IMR-90 (cell line): Measurements from ENCODE around the gene SOCS3. TPM values are rescaled to one million over a fixed set of nuclear protein-coding genes. Genes with fewer than 3 reads are reported as not detected.

Source experiments
- ATAC-seq: fragments of 200-7000 bp; cut with Tn5 transposase; 2 replicates; pipeline ENCODE4 v1.9.1; 2020; ENCODE audit warnings: low read depth, mild to moderate bottlenecking, moderate library complexity
- BruUV-seq: library from RNA; stranded (reverse); fragments of 400-500 nt; replicated peaks from 2 replicates; lab custom pipeline; 2021; lab: Mats Ljungman, UMichigan
- CTCF ChIA-PET: fragments of 300-600 bp; formaldehyde crosslinking; extraction: SDS; loops from one replicate; lab custom pipeline; 2021; ENCODE audit warnings: antibody characterized with exemption; lab: Yijun Ruan, JAX
- POLR2A ChIA-PET: fragments of 300-600 bp; sonication (Branson Sonifier 250); formaldehyde crosslinking; loops from one replicate; lab custom pipeline; 2022; ENCODE audit warnings: antibody characterized with exemption; ENCODE audit not compliant: unreplicated experiment; lab: Charles Lee
- DNase-seq: peaks from one replicate; pipeline ENCODE4 v3.0.0; 2013
- H2AFZ ChIP-seq: replicated peaks from 2 replicates; pipeline ENCODE3; 2013; ENCODE audit warnings: low read length, mild to moderate bottlenecking; ENCODE audit not compliant: poor library complexity
- H2AK5ac ChIP-seq: 2 replicates; pipeline ENCODE4 v1.6.1; 2013; ENCODE audit warnings: low read depth, low read length, inconsistent platforms
- H2AK9ac ChIP-seq: replicated peaks from 2 replicates; pipeline ENCODE3; 2013; ENCODE audit warnings: mild to moderate bottlenecking, low read depth, low read length, moderate library complexity; ENCODE audit not compliant: poor library complexity
- H2BK120ac ChIP-seq: 2 replicates; pipeline ENCODE4 v1.6.1; 2013; ENCODE audit warnings: low read depth, low read length, inconsistent platforms
- H2BK15ac ChIP-seq: 3 replicates; pipeline ENCODE4 v1.6.1; 2013; ENCODE audit warnings: low read depth, low read length, inconsistent platforms
- H2BK20ac ChIP-seq: 2 replicates; pipeline ENCODE4 v1.6.1; 2013; ENCODE audit warnings: low read depth, mild to moderate bottlenecking, inconsistent platforms, low read length, moderate library complexity
- H2BK5ac ChIP-seq: 2 replicates; pipeline ENCODE4 v1.6.1; 2013; ENCODE audit warnings: mild to moderate bottlenecking, low read depth, low read length, inconsistent platforms; ENCODE audit not compliant: poor library complexity, severe bottlenecking
- H3K14ac ChIP-seq: replicated peaks from 2 replicates; pipeline ENCODE4 v1.6.1; 2013; ENCODE audit warnings: low read depth, low read length, inconsistent platforms
- H3K18ac ChIP-seq: 2 replicates; pipeline ENCODE4 v1.6.1; 2013; ENCODE audit warnings: low read depth, low read length, control low read depth
- H3K23ac ChIP-seq: 2 replicates; pipeline ENCODE4 v1.6.1; 2013; ENCODE audit warnings: low read depth, low read length, inconsistent platforms
- H3K27ac ChIP-seq: 2 replicates; pipeline ENCODE4 v1.5.1; 2013; ENCODE audit warnings: mild to moderate bottlenecking, control low read depth, low read length; ENCODE audit not compliant: insufficient read depth
- H3K27me3 ChIP-seq: 2 replicates; pipeline ENCODE4 v1.6.1; 2013; ENCODE audit warnings: low read length; ENCODE audit not compliant: control insufficient read depth, insufficient read depth
- H3K36me3 ChIP-seq: 2 replicates; pipeline ENCODE4 v1.6.1; 2013; ENCODE audit warnings: low read length, mixed read lengths; ENCODE audit not compliant: control insufficient read depth, insufficient read depth
- H3K4ac ChIP-seq: 2 replicates; pipeline ENCODE4 v1.6.1; 2013; ENCODE audit warnings: low read depth, low read length, inconsistent platforms
- H3K4me1 ChIP-seq: 2 replicates; pipeline ENCODE4 v1.6.1; 2013; ENCODE audit warnings: low read length, mixed read lengths; ENCODE audit not compliant: control insufficient read depth, insufficient read depth
- H3K4me2 ChIP-seq: 2 replicates; pipeline ENCODE4 v1.6.1; 2013; ENCODE audit warnings: low read depth, mild to moderate bottlenecking, control low read depth, low read length, moderate library complexity
- H3K4me3 ChIP-seq: 2 replicates; pipeline ENCODE4 v1.5.1; 2013; ENCODE audit warnings: low read depth, mild to moderate bottlenecking, control low read depth, low read length, moderate library complexity; ENCODE audit not compliant: insufficient read depth
- H3K56ac ChIP-seq: 2 replicates; pipeline ENCODE4 v1.6.1; 2013; ENCODE audit warnings: low read length, inconsistent platforms; ENCODE audit not compliant: insufficient read depth; ENCODE audit errors: extremely low read depth
- H3K79me1 ChIP-seq, 2 experiments: 2 replicates each; pipeline ENCODE4 v1.6.1; 2013; ENCODE audit warnings: low read length in 2 of 2, inconsistent platforms in 1 of 2, low read depth in 1 of 2
- H3K9ac ChIP-seq: 2 replicates; pipeline ENCODE4 v1.6.1; 2013; ENCODE audit warnings: low read depth, low read length, control low read depth
- H3K9me1 ChIP-seq: 2 replicates; pipeline ENCODE4 v1.6.1; 2013; ENCODE audit warnings: low read length, inconsistent platforms; ENCODE audit not compliant: insufficient read depth
- H3K9me3 ChIP-seq: 2 replicates; pipeline ENCODE4 v1.6.1; 2013; ENCODE audit warnings: low read length; ENCODE audit not compliant: control insufficient read depth, insufficient read depth
- H4K20me1 ChIP-seq: 2 replicates; pipeline ENCODE4 v1.6.1; 2013; ENCODE audit warnings: low read length, inconsistent platforms; ENCODE audit not compliant: insufficient read depth
- H4K5ac ChIP-seq: 2 replicates; pipeline ENCODE4 v1.6.1; 2013; ENCODE audit warnings: mild to moderate bottlenecking, low read depth, low read length, control low read depth
- H4K8ac ChIP-seq, 2 experiments: 2 replicates each; pipeline ENCODE4 v1.6.1; 2013; ENCODE audit warnings: low read depth in 2 of 2, low read length in 2 of 2, control low read depth in 1 of 2, inconsistent platforms in 1 of 2
- H4K91ac ChIP-seq: 2 replicates; pipeline ENCODE4 v1.6.1; 2013; ENCODE audit warnings: low read depth, low read length, inconsistent platforms; ENCODE audit not compliant: insufficient read depth
- BHLHE40 ChIP-seq: fragments of 150-350 bp; IDR thresholded peaks from 2 replicates; pipeline ENCODE4 v1.6.1; 2016; ENCODE audit warnings: mild to moderate bottlenecking, low read depth, low read length
- CEBPB ChIP-seq: IDR thresholded peaks from 2 replicates; pipeline ENCODE4 v1.6.1; 2012; ENCODE audit warnings: low read depth, low read length, improper control_type of control experiment
- CHD1 ChIP-seq: IDR thresholded peaks from 2 replicates; pipeline ENCODE4 v1.6.1; 2012; ENCODE audit warnings: low read depth, low read length, improper control_type of control experiment
- CTCF ChIP-seq: conservative IDR thresholded peaks from 2 replicates; pipeline ENCODE4 v1.5.1; 2012; ENCODE audit warnings: mild to moderate bottlenecking, low read depth, low read length, improper control_type of control experiment
- ELK1 ChIP-seq: fragments of 150-350 bp; IDR thresholded peaks from 2 replicates; pipeline ENCODE4 v1.6.1; 2016; ENCODE audit warnings: low read depth, mild to moderate bottlenecking, low read length, moderate library complexity, borderline replicate concordance
- FOS ChIP-seq: fragments of 150-350 bp; IDR thresholded peaks from 2 replicates; pipeline ENCODE4 v1.6.1; 2016; ENCODE audit warnings: low read depth, low read length
- MAZ ChIP-seq: IDR thresholded peaks from 2 replicates; pipeline ENCODE4 v1.6.1; 2012; ENCODE audit warnings: low read depth, mild to moderate bottlenecking, low read length, improper control_type of control experiment, moderate library complexity, borderline replicate concordance
- MXI1 ChIP-seq: IDR thresholded peaks from 2 replicates; pipeline ENCODE4 v1.6.1; 2012; ENCODE audit warnings: low read depth, mild to moderate bottlenecking, low read length, moderate library complexity, borderline replicate concordance
- NFE2L2 ChIP-seq: fragments of 150-350 bp; IDR thresholded peaks from 2 replicates; pipeline ENCODE4 v1.6.1; 2016; ENCODE audit warnings: low read depth, mild to moderate bottlenecking, low read length
- POLR2A ChIP-seq: IDR thresholded peaks from 2 replicates; pipeline ENCODE4 v1.6.1; 2012; ENCODE audit warnings: mild to moderate bottlenecking, low read depth, low read length
- RAD21 ChIP-seq: IDR thresholded peaks from 2 replicates; pipeline ENCODE4 v1.6.1; 2012; ENCODE audit warnings: low read length, improper control_type of control experiment
- RCOR1 ChIP-seq: IDR thresholded peaks from 2 replicates; pipeline ENCODE4 v1.6.1; 2012; ENCODE audit warnings: mild to moderate bottlenecking, low read length, improper control_type of control experiment; ENCODE audit not compliant: insufficient replicate concordance
- RFX5 ChIP-seq: IDR thresholded peaks from 2 replicates; pipeline ENCODE4 v1.8.0; 2012; ENCODE audit warnings: low read depth, mild to moderate bottlenecking, low read length, moderate library complexity
- SMC3 ChIP-seq: fragments of 150-350 bp; IDR thresholded peaks from 2 replicates; pipeline ENCODE4 v1.6.1; 2016; ENCODE audit warnings: low read depth, mild to moderate bottlenecking, antibody characterized with exemption, low read length, moderate library complexity
- USF2 ChIP-seq: fragments of 150-350 bp; IDR thresholded peaks from 2 replicates; pipeline ENCODE4 v1.6.1; 2017; ENCODE audit warnings: mild to moderate bottlenecking, antibody characterized with exemption, low read length, low read depth
- WGBS, 2 experiments: methylation state at CpG; one replicate each; pipeline versions ENCODE4 v1.1.5 to v1.1.7; 2013; ENCODE audit warnings: missing lambda C conversion rate in 2 of 2; ENCODE audit not compliant: insufficient read length in 1 of 2; ENCODE audit errors: extremely low coverage in 2 of 2; 5-methylcytosine and 5-hydroxymethylcytosine counted together
- dilution Hi-C: fragments of 300-500 bp; cut with HindIII; formaldehyde crosslinking; loops from one replicate; pipeline ENCODE4 v1.14.3; 2018; ENCODE audit warnings: low sequenced_read_pairs; ENCODE audit not compliant: unreplicated experiment
- in situ Hi-C: fragments of 300-500 bp; cut with MboI; formaldehyde crosslinking; loops from 3 replicates; pipeline ENCODE4 v1.14.3; 2019; ENCODE audit warnings: low sequenced_read_pairs, inconsistent platforms, mixed read lengths
- intact Hi-C: fragments of 100-400 bp; cut with micrococcal nuclease; formaldehyde crosslinking; loops from 2 replicates; pipeline ENCODE4 v1.10.0; 2022
- polyA plus RNA-seq, 3 experiments: library from polyadenylated mRNA; depleted of rRNA; stranded (reverse); fragments of >200 nt; gene quantifications; 2 replicates each; pipeline ENCODE4 v1.2.3, GENCODE V29; 2012; ENCODE audit warnings: low replicate concordance in 1 of 3
- total RNA-seq: library from RNA; depleted of rRNA; stranded (reverse); fragments of >200 nt; gene quantifications from 2 replicates; pipeline ENCODE4 v1.2.3, GENCODE V29; 2012

SOCS3 gene
- total and polyA plus RNA-seq, 2 of the 4 experiments (the other 2 are of a cell fraction), result 19.2 to 19.9 TPM

GRCh38 chr17:78346605-78347250 is 13.1 kb downstream of the SOCS3 start:
- Histone ChIP-seq H4K91ac (no peak overlapping the region; the same call in 1 of the 2 replicates), H3K4me1 (peaks cover 21% of the 10 kb centered on the region), H4K20me1 (peaks cover 1% of the 10 kb centered on the region), H2AFZ (no peak overlapping the region), H3K9me1 (peaks cover 23% of the 10 kb centered on the region), H3K56ac (no peak overlapping the region), H2BK20ac (no peak overlapping the region), H3K4ac (peak overlapping the region; percentile 26; the same call in 1 of the 2 replicates), H3K27me3 (no peaks in the 10 kb centered on the region), H2BK120ac (no peak overlapping the region), H4K8ac (no peak overlapping the region), H2AK9ac (no peak overlapping the region), H3K9ac (no peak overlapping the region), H2BK5ac (no peak overlapping the region), H3K36me3 (no peaks in the 10 kb centered on the region), H2AK5ac (no peak overlapping the region), H3K4me2 (no peak overlapping the region), H2BK15ac (no peak overlapping the region), H3K4me3 (no peak overlapping the region), H3K79me1 (peaks cover 0 to 17% of the 10 kb centered on the region in 2 experiments; a peak in 1 of 4 replicates), H3K23ac (peak overlapping the region; percentile 32; the same call in 1 of the 2 replicates), H3K27ac (no peak overlapping the region), H4K5ac (0 out of 2 replicates have a peak overlapping the region, but pooled peaks have one; percentile 7), H3K14ac (no peak overlapping the region), H3K9me3 (no peaks in the 10 kb centered on the region), H3K18ac (0 out of 2 replicates have a peak overlapping the region, but pooled peaks have one; percentile 8)
- intact Hi-C loops, result no loop called here
- dilution Hi-C loops, result no loop called here
- BruUV-seq, result no TSS peak
- ChIA-PET POLR2A (no interaction called here), CTCF (no interaction called here)
- DNase-seq (peak; percentile 43), ATAC-seq (no peak)
- in situ Hi-C loops, result no loop called here
- 87% methylated on average over 10 of the region's 13 CpGs; no CpG with 5 or more reads in 1 of the 2 experiments for WGBS, 2 experiments
- TF ChIP-seq BHLHE40 (no peak), SMC3 (no peak), CTCF (no peak), ELK1 (no peak), NFE2L2 (no peak), MAZ (no peak), USF2 (no peak), MXI1 (no peak), POLR2A (no peak), RAD21 (no peak), CHD1 (no peak), RFX5 (no peak), FOS (no peak), CEBPB (no peak), RCOR1 (no peak)
